ENCODE results near the gene CDCA7L.

GRCh38 chr7:21893401-21893800, 52.3 kb downstream of the CDCA7L start:
- no peak for TF ChIP-seq CTCF (optimal IDR thresholded peaks at IDR 0.05 in 1 of 3, IDR thresholded peaks at IDR 0.05 in 1 of 3, conservative IDR thresholded peaks at IDR 0.05 in 1 of 3; ENCODE audit: extremely low read depth in 1 of 3, insufficient read depth in 2 of 3, low read length in 3 of 3)
- no peak for TF ChIP-seq EZH2 (IDR thresholded peaks at IDR 0.05; ENCODE audit: low read length)

Measured in keratinocyte (primary cell).